GM18868 (cell line): ENCODE measurements around the gene FOXO4.

Experiments
- ATAC-seq: cut with Tn5 transposase; IDR thresholded peaks from one replicate; pipeline ENCODE4 v1.9.1; 2021; ENCODE audit warnings: mild to moderate bottlenecking, moderate library complexity; ENCODE audit not compliant: unreplicated experiment

The FOXO4 gene

GRCh38 chrX:71131510-71131909 is 35.9 kb downstream of the FOXO4 start:
- no peak for ATAC-seq

DNA sequence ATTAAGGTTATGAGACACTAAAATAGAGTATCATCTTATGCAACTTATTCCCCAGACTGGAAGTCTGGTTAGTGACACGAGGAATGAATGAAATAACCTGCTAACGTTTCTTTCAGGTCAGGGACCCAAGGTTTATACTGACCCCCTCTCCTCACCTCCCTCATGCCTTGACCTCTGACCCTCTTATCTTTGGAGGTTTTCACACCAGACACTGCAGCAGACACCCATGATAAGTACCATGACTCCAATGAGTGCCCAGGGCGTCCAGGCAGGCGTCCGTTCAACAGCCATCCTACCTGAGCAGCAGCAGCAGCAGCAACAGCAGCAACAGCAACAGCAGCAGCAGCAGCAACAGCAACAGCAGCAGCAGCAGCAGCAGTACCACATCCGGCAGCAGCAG is 44.8 kb downstream of the FOXO4 start:
- no peak for ATAC-seq

DNA sequence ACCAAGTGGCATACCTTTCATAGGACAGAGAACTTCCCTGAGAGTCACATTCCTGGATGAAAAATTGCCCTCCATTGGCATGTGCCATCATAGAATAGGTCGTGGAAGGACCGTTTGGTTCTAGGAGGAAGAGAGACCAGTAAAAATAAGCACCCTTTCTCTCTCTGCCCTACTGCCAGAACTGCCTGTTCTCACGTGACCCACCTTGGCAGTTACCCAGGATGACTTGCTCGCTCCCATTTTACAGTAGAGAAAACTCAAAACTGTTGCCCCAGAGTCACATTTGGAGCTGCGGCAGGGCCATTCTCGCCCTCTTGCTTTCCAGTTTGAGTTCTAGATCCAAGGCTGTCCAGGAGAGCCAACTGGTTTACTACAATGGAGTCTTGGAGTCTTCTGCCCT is 47.9 kb downstream of the FOXO4 start:
- no peak for ATAC-seq

- ATAC-seq: no peak
These were observed 49.0 kb downstream of the FOXO4 start, which contains the start of gene NLGN3 for GRCh38 chrX:71144651-71145050. Gene NLGN3 (plus strand): TSS chrX:71144841. CDS start chrX:71147750, 2,909 bp downstream.

DNA sequence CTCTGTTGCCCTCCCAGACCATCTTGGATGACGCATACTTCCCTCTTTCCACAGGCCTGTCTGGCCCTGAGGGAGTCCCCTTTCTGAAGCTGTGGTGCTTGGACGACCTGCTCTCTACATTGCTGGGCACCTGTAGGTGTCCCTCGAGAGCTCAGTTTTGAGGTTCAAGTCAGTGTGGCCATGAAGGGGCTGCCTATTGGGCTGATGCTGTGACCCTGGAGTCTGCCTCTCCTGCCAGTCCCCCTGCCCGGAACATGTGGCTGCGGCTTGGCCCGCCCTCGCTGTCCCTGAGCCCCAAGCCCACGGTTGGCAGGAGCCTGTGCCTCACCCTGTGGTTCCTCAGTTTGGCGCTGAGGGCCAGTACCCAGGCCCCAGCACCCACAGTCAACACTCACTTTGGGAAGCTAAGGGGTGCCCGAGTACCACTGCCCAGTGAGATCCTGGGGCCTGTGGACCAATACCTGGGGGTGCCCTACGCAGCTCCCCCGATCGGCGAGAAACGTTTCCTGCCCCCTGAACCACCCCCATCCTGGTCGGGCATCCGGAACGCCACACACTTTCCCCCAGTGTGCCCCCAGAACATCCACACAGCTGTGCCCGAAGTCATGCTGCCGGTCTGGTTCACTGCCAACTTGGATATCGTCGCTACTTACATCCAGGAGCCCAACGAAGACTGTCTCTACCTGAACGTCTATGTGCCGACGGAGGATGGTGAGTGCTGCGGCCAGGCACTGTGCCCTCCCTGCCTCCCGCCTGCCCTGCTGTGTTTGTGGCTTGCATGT is 52.0 kb downstream of the FOXO4 start:
- no peak for ATAC-seq

GRCh38 chrX:71148278-71148663 is 52.6 kb downstream of the FOXO4 start:
- no peak for ATAC-seq

GRCh38 chrX:71151366-71151765 is 55.7 kb downstream of the FOXO4 start:
- ATAC-seq: no peak
